Suppressor macrophage treated with lipopolysaccharide for 4 hours (primary cell): ENCODE measurements around the gene SCARB1.

Experiments
- DNase-seq: peaks from one replicate; pipeline ENCODE4 v3.0.0-alpha.2; 2020

SCARB1 gene

GRCh38 chr12:124792156-124792555 is 71.5 kb downstream of the SCARB1 start:
- DNase-seq, result no peak

DNA sequence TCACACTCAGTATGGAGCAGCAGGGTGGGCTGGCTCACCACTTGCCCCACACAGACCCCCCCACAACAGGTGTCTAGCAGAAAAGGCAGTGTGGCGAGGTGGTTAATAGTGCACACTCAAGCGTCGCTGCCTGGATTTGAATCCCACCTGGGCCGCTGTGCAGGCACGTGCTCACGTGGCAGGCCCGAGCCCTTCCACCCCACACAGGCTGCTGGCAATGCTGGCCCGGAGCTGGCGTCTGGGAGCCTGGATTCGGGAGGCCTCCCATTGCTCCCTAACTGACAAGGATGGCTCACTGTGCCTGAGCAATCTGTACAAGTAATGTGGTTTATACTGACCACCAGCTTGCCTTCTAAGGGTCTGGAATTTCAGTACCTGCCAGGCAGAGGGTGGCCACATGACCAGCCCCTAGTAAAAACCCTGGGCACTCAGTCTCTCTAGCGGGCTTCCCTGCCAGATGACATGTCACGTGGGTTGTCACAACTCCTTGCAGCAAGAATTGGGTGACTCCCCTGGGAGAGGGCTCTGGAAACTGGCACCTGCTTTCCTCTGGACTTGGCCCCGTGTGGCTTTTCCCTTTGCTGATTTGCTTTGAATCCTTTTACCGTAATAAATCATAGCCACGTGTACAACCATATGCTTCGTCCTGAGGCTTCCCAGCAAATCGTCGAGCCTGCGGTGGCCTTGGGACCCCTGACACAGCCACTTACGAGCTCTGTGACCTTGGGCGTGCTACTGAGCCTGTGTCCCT is 72.8 kb downstream of the SCARB1 start:
- DNase-seq, result no peak

DNA sequence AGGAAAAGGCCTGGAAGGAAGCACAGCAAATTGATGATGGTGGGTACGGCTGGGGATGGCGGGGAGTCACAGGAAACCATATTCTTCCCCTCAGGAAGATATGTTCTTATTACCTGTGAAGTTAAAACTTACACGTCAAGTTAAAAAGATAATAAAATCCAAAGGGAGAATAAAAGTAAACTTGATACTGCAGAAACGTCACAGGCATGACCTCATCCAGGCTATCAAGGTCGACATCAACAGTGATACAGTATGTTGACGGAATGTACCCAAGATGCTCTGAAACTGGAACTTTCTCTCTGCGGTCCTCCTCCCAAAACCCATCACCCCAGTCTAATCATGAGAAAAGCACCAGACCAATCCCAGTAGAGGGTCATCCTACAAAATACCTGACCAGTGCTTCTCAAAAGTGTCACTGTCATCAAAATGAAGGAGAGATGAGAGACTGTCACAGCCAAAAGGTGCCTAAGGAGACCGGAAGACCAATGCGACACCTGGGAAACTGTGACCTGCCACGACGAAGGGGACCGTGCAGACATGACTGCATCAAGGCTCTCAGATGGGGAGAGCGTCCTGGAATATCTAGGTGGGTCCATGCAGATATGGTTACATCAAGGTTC is 74.6 kb downstream of the SCARB1 start:
- DNase-seq, result no peak

DNA sequence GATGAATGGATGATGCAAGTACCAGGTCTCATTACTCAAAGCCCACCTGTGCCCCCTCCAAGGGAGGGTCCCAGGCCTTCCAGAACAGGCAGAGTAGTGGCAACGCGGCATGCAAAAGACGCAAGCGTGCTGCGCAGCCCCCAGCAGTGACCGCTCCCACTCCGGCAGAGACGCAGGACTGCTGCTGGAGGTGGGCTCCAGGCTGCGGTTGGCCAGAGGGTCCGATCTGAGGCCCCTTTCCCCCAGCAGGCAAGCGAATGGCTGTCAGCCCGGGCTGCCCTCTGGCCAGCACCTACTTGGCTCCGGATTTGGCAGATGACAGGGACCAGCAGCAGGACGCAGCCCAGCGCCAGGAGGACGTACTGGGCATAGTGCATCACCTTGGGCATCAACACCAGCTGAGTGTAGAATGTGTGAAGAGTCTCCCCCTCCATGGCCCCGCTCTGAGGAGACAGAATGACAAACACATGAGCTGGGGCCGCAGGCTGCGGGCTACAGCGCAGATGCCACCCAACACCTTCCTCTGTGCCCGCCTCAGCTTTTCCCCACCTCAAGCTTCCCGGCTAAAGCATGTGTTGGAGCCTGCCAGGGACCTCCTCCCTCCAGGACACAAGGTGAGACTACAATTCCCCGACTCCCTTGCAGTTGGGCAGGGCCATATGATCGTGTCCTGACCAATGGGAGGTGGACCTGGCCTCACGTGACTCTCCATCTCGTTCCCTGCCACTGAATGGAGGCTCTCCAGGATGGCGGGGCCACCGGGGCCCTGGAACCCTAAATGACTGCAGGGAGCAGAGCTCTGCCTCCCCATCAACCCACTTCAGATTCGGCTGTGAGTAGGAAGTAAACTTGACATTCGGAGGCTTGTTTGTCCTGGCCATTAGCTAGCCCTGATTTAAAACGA is 77.4 kb downstream of the SCARB1 start:
- DNase-seq, result no peak

- DNase-seq, result no peak
Observed at GRCh38 chr12:124784871-124785572, 78.6 kb downstream of the SCARB1 start.

DNA sequence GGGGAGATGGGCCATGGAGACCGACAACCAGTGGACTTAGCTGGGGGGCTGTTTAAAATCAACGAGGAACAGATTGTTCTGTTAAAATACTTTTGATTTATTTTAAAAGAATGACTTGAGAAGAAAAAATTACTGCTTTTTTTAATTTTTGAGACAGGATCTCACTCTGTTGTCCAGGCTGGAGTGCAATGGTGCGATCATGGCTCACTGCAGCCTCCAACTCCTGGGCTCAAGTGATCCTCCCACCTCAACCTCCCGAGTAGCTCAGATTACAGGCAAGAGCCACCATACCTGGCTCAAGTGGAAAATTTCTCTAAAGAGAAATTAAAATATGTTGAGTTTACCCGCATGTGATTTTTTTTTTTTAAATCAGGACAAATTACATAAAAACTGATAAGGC is 80.6 kb downstream of the SCARB1 start:
- DNase-seq, result no peak

- no peak for DNase-seq
Observed at GRCh38 chr12:124782132-124782531, 81.5 kb downstream of the SCARB1 start.

DNA sequence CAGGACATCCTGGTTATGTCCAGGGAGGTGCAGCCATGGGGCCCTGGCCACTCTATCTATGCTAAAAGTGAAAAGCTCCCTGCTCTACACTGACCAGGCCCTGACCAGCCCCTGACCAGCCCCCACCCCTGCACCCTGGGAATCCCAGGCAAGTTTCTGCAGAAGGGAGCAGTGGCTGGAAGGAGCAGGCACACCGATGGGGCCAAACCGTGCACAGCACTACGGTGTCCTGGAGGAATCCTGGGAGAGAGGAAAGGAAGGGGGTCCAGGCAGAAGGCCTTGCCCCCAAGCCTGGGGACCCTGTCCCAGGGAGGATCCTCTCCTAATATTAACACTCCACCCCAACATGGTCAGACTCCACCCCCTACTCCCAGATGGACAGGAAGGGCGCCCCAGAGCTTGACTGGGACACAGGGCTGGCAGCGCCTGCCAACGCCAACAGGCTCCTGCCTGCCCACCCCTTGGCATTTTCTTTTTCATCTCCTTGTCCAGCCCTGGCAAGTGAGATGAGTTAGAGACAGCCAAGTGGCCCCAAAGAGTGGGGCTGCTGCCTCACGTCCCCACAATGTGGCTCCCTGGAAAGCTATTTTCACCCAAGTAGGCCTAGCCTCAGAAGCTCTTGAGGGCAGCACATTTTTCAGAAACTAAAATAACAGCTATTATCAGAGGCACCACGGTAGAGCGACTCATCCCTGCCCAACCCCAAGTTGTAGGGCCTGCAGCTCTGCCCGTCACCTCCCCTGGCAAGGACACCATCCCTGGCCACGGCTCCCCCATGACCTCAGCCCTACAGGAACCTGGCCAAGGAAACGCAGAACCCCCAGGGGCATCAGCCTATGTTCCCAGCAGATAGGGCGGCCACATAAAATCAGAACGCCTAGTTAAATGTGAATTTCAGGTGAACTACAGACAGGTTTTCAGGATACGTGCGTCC is 82.6 kb downstream of the SCARB1 start:
- DNase-seq, result no peak

GRCh38 chr12:124780336-124780735 is 83.3 kb downstream of the SCARB1 start:
- DNase-seq, result no peak

- no peak for DNase-seq
Observed at GRCh38 chr12:124779161-124780141, 84.2 kb downstream of the SCARB1 start.

GRCh38 chr12:124778411-124778810 is 85.3 kb downstream of the SCARB1 start:
- DNase-seq, result no peak

DNA sequence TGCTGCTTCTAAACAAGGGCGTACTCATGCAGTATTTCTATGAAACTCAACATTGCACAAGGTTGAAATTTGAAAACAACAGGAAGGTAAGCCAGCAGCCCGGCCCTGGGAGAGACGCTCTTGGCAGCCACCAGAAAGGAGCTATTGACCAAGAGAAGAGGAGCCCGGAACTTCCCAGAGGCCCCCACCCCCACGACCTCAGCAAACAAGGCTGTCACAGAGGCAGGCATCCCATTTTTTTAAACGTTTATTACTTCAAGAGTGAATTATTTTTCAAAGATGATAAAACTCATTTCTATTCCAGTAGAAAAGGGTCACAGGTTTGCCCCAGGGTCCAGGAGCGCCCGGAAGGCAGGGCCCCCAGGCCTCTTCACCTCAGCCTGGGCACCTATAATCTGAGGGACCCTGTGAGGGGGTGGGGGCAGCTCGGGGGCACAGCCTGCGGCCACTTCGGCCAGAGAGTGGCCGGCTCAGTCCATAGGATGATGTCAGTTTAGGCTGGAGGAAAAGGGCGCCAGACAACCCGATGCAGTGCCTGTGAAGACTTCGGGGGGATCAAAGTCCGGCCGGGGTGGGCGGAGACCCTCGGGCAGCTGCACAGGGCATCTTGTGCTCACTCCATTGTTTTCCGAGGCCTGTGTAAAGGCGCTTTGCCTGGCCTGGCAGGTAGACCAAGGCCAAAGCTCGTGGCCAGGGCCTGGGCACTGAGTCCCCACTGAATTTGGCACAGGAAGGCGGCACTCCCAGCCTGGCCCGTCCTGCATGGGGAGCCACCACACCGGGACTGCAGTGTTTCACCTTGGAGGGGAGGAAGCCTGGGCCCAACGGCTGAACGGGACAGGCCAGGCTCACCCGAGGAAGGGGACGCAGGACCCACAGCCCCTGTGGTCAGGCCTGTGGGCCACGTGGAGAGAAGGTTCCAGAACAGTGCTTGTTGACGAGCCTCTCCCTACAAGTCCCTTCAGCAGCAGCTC is 86.0 kb downstream of the SCARB1 start:
- no peak for DNase-seq

GRCh38 chr12:124776125-124776513 is 87.5 kb downstream of the SCARB1 start:
- no peak for DNase-seq

- DNase-seq, result peak; percentile 94
Observed at GRCh38 chr12:124774462-124775167, 89.0 kb downstream of the SCARB1 start.

DNA sequence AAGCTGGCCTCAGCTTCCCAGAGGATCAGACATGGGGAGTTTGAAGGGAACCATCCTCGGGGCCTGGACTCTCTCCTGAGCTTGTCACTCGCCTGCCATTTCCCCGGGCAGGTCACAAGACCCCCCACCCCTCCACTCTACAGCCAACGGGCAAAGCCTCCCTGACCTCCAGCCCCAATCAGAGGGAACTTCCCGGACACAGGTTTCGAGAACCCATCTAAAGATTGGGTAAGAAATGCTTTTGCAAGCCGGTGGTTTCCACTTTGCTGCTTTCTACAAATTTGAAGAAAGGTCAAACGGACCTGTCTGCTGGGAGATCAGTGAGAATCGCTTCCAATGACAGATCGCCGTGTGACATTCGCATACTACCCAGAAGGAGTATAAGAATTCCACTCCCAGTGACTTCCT is 89.6 kb downstream of the SCARB1 start:
- DNase-seq, result peak; percentile 97

GRCh38 chr12:124772289-124773170 is 91.1 kb downstream of the SCARB1 start:
- DNase-seq, result no peak

DNA sequence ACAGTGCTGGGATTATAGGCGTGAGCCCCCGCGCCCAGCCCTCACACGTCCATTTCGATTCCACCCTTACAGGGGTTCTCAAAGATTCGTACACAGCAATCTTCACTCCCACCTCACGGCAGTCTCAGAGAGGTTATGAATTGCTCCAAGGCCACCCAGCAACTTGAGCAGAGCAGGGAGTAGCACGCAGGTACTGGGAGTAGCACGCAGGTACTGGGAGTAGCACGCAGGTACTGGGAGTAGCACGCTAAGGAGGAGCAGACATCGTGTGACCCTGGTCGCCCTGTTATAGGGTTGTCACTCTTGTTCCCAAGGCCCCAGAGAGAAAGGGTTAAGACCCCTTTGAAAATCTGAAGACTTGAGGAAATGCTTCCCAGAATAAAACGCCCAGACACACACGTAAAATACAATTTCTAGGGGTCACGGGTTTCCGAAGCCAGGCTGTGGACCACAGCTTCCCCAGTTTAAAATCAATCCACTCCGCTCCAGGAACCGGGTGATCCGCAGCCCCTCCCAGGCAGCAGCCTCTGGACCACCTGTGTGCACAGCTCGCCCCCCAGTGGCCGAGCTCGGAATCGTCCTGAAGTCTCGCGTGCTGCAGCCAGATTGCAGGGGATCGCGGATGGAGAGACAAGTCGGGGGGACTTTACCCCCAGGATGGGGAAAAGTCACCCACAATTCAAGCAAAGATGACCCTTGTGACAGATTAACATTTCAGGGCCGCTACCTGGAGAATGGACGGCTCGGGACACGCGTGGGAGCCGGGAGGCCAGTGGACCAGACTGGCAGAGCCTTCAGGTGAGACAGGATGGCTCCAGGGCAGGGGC is 92.0 kb downstream of the SCARB1 start:
- peak; percentile 90 for DNase-seq
